ENCODE measurements around the gene DEK. TPM values are rescaled to one million over a fixed set of nuclear protein-coding genes. Genes with fewer than 3 reads are reported as not detected.

The DEK gene
- total RNA-seq, 1 experiment from 2014 or later: 204 TPM

DNA sequence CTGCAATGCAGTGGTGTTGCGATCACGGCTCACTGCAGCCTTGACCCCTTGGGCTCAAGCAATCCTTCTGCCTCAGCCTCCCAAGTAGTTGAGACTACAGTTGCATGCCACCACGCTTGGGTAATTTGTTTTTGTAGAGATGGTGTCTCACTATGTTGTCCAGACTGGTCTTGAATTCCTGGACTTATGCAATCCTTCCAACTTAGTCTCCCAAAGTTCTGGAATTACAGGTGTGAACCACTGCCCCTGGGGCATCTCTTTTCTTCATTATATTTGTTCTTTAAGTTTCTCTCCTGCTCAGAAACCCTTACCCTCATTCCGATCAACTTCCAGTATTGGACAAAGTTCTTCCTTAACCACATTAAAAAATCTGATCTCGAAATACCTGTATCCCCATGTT is 44.7 kb upstream of the DEK start:
- CTCF ChIA-PET: no interaction called here
- Mint-ChIP-seq H3K36me3 (peaks cover 11% of the 10 kb centered on the region), H3K9me3 (peaks cover 22% of the 10 kb centered on the region), H3K4me3 (no peak overlapping the region), H3K4me1 (peaks cover 11% of the 10 kb centered on the region), H3K27me3 (ENCODE audit: low read depth) (no peaks in the 10 kb centered on the region), H3K27ac (no peak overlapping the region)
- POLR2A ChIA-PET: no interaction called here
- no peak for DNase-seq (ENCODE audit: low spot score)
- TF ChIP-seq TCF7 (CRISPR knock-in tag; IDR thresholded peaks at IDR 0.05; ENCODE audit: low read depth): no peak
- TF ChIP-seq AFF4 (CRISPR knock-in tag; IDR thresholded peaks at IDR 0.05; ENCODE audit: borderline replicate concordance): no peak
- TF ChIP-seq NR2C2 (CRISPR knock-in tag; IDR thresholded peaks at IDR 0.05): no peak
- no peak for TF ChIP-seq ZNF512 (CRISPR knock-in tag; IDR thresholded peaks at IDR 0.05; ENCODE audit: borderline replicate concordance)
- TF ChIP-seq ZBTB21 (CRISPR knock-in tag; IDR thresholded peaks at IDR 0.05; ENCODE audit: borderline replicate concordance): no peak
- no peak for TF ChIP-seq SMAD3 (CRISPR knock-in tag; IDR thresholded peaks at IDR 0.05; ENCODE audit: borderline replicate concordance)
- no peak for TF ChIP-seq NFATC4 (CRISPR knock-in tag; IDR thresholded peaks at IDR 0.05)
- TF ChIP-seq, protein P1, sequence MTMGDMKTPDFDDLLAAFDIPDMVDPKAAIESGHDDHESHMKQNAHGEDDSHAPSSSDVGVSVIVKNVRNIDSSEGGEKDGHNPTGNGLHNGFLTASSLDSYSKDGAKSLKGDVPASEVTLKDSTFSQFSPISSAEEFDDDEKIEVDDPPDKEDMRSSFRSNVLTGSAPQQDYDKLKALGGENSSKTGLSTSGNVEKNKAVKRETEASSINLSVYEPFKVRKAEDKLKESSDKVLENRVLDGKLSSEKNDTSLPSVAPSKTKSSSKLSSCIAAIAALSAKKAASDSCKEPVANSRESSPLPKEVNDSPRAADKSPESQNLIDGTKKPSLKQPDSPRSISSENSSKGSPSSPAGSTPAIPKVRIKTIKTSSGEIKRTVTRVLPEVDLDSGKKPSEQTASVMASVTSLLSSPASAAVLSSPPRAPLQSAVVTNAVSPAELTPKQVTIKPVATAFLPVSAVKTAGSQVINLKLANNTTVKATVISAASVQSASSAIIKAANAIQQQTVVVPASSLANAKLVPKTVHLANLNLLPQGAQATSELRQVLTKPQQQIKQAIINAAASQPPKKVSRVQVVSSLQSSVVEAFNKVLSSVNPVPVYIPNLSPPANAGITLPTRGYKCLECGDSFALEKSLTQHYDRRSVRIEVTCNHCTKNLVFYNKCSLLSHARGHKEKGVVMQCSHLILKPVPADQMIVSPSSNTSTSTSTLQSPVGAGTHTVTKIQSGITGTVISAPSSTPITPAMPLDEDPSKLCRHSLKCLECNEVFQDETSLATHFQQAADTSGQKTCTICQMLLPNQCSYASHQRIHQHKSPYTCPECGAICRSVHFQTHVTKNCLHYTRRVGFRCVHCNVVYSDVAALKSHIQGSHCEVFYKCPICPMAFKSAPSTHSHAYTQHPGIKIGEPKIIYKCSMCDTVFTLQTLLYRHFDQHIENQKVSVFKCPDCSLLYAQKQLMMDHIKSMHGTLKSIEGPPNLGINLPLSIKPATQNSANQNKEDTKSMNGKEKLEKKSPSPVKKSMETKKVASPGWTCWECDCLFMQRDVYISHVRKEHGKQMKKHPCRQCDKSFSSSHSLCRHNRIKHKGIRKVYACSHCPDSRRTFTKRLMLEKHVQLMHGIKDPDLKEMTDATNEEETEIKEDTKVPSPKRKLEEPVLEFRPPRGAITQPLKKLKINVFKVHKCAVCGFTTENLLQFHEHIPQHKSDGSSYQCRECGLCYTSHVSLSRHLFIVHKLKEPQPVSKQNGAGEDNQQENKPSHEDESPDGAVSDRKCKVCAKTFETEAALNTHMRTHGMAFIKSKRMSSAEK (CRISPR knock-in tag; IDR thresholded peaks at IDR 0.05; ENCODE audit: borderline replicate concordance): no peak
- TF ChIP-seq ZNF138 (CRISPR knock-in tag; conservative IDR thresholded peaks at IDR 0.05): no peak
- no peak for TF ChIP-seq CREM (CRISPR knock-in tag; IDR thresholded peaks at IDR 0.05)
- no peak for TF ChIP-seq MXD4 (CRISPR knock-in tag; IDR thresholded peaks at IDR 0.05; ENCODE audit: borderline replicate concordance)
- TF ChIP-seq SMAD4 (CRISPR knock-in tag; IDR thresholded peaks at IDR 0.05): no peak
- no peak for TF ChIP-seq PREB (CRISPR knock-in tag; IDR thresholded peaks at IDR 0.05; ENCODE audit: borderline replicate concordance)
- TF ChIP-seq ZNF671 (CRISPR knock-in tag; IDR thresholded peaks at IDR 0.05): no peak
- TF ChIP-seq HMGA2 (CRISPR knock-in tag; IDR thresholded peaks at IDR 0.05): no peak
- no peak for TF ChIP-seq ZSCAN18 (CRISPR knock-in tag; IDR thresholded peaks at IDR 0.05)
- TF ChIP-seq, protein P2, sequence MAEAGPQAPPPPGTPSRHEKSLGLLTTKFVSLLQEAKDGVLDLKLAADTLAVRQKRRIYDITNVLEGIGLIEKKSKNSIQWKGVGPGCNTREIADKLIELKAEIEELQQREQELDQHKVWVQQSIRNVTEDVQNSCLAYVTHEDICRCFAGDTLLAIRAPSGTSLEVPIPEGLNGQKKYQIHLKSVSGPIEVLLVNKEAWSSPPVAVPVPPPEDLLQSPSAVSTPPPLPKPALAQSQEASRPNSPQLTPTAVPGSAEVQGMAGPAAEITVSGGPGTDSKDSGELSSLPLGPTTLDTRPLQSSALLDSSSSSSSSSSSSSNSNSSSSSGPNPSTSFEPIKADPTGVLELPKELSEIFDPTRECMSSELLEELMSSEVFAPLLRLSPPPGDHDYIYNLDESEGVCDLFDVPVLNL (CRISPR knock-in tag; IDR thresholded peaks at IDR 0.05; ENCODE audit: borderline replicate concordance, low read depth): no peak
- no peak for ATAC-seq
